ENCODE data around the gene CHI3L2. TPM values are rescaled to one million over a fixed set of nuclear protein-coding genes. Genes with fewer than 3 reads are reported as not detected.

CHI3L2 gene
- total RNA-seq, 4 donors from 2014 or later, result 0.42 to 13.1 (median 4.7) TPM; not detected in 1

DNA sequence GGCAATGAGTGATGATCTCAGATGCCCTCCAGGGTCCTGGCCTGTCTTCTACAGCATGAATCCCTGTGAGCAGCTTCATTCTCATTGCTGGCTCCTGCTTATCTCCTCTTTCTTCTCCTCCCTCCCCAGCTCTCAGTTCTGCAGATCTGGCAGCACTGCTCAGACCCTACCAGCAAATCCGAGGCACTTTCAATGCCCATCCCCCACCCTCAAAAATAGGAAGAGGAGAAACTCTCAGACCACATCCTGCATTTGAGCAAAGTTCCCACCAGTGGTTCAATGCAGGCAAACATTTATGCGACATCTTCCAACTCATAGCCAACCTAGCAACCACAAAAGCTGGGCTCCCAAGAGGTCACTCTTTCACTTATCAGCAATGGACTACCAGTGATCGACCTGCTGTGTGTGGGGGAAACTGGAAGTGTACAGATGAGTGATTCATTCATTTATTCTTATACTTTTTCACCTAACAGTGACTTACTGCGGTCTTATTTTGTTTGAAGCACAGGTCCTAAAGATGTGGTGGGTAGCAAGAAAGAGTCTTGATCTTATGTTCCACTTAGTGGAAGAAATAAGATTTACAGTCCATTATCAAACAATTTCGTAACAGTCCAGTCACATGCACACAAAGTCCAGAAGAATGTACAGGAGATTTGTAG lies 5.8 kb upstream of the CHI3L2 start:
- TF ChIP-seq POLR2AphosphoS5 (IDR thresholded peaks at IDR 0.05) (no peak), EP300 (IDR thresholded peaks at IDR 0.05) (no peak)
- TF ChIP-seq, protein P1, sequence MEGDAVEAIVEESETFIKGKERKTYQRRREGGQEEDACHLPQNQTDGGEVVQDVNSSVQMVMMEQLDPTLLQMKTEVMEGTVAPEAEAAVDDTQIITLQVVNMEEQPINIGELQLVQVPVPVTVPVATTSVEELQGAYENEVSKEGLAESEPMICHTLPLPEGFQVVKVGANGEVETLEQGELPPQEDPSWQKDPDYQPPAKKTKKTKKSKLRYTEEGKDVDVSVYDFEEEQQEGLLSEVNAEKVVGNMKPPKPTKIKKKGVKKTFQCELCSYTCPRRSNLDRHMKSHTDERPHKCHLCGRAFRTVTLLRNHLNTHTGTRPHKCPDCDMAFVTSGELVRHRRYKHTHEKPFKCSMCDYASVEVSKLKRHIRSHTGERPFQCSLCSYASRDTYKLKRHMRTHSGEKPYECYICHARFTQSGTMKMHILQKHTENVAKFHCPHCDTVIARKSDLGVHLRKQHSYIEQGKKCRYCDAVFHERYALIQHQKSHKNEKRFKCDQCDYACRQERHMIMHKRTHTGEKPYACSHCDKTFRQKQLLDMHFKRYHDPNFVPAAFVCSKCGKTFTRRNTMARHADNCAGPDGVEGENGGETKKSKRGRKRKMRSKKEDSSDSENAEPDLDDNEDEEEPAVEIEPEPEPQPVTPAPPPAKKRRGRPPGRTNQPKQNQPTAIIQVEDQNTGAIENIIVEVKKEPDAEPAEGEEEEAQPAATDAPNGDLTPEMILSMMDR (IDR thresholded peaks at IDR 0.05), result no peak
- Histone ChIP-seq H3K4me3 (no peak overlapping the region), H3K9me3 (no peaks in the 10 kb centered on the region), H3K27ac (no peak overlapping the region), H3K36me3 (no peaks in the 10 kb centered on the region), H3K27me3 (no peaks in the 10 kb centered on the region), H3K4me1 (peaks cover 0 to 11% (median 0%) of the 10 kb centered on the region in 3 donors)
- WGBS, 2 donors (ENCODE audit: low coverage in 1 of 2), result 44 to 78% methylated on average over 5 of the region's 5 CpGs
- no peak for ATAC-seq

DNA sequence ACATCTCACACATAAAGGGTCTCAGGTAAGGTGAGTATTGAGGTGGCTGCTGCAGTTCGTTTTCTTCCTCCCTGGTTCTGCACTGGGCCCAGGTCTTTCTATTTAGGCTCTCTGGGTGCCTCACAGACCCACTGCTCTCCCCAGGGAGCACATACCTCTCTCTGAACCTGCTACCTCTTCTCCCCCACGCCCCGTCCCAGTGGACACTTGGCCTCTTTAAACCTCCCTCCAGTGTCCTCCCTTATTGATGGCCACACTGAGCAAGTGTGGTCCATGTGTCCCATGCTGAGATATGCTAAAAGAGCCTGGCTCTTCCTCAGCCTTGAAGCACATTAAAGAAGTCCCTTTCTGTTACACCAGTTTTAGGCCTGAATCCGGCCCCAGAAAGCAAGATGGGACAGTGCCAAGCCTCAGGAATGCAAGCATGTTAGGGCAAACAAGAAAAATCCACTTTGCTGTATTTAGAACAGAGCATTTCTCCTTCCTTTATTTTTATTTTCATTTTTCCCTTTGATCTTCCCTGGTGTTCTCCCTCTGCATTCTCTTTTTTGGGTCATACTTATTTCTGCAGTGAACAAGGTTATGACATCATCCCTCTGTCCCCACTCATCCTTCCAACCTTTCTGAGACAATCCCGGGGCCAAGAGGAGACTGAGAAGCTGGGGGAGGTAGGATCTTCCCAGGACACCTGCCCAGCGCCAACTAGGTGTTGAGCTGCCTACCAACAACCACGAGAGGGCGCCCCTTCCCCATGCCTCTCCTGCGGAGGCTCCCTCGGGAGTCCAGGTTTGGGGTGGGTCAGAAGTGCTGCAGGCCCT lies 5.0 kb upstream of the CHI3L2 start:
- no peak overlapping the region for H3K27ac ChIP-seq
- TF ChIP-seq EP300 (IDR thresholded peaks at IDR 0.05), result no peak
- TF ChIP-seq, protein P1 (IDR thresholded peaks at IDR 0.05), result peak; percentile 66 to 96 (median 84)
- no peaks in the 10 kb centered on the region for H3K9me3 ChIP-seq
- ATAC-seq, result peak; percentile 80
- no peaks in the 10 kb centered on the region for H3K27me3 ChIP-seq
- WGBS, 2 donors (ENCODE audit: low coverage in 1 of 2), result 26 to 51% methylated on average over 3 to 9 of the region's 10 CpGs
- H3K4me1 ChIP-seq, result peaks cover 0 to 15% (median 0%) of the 10 kb centered on the region in 3 donors
- no peaks in the 10 kb centered on the region for H3K36me3 ChIP-seq
- no peak overlapping the region for H3K4me3 ChIP-seq

DNA sequence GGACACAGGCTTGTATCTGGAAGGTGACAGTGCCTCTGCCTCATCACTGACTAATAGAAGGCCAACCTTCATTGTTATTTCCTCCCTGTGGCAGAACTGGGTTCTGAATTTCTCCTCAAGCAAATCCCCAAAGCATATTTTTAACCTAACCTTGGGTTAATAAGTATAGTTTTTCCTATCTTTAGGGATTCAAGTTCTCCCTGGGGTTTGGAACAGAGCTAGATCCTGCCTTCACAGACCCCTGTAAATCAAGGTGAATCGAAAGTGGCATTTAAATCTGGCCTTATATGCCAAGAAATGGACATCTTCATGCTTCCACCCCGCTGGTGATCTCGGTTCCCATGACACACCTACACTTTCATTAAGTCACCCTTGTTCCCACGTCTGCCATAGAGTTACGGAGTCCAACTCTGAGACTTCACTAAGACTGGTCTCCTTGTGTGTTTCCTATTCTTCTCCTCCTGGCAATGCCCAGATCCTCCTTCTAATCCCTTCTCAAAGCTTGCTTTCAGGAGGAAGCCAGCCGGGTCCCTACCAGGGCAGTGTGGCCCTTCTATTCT lies 4.3 kb upstream of the CHI3L2 start:
- TF ChIP-seq POLR2A (IDR thresholded peaks at IDR 0.05), result no peak
- TF ChIP-seq EP300 (IDR thresholded peaks at IDR 0.05), result no peak
- no peak for TF ChIP-seq POLR2AphosphoS5 (IDR thresholded peaks at IDR 0.05)
- TF ChIP-seq, protein P1 (IDR thresholded peaks at IDR 0.05), result peak in 1 of 4 experiments; percentile 3
- no peak for ATAC-seq
- Histone ChIP-seq H3K4me3 (no peak overlapping the region), H3K27me3 (no peaks in the 10 kb centered on the region), H3K4me1 (peaks cover 0 to 22% (median 0%) of the 10 kb centered on the region in 3 donors), H3K27ac (no peak overlapping the region), H3K36me3 (no peaks in the 10 kb centered on the region), H3K9me3 (no peaks in the 10 kb centered on the region)
- WGBS, 2 donors (ENCODE audit: low coverage in 1 of 2), result 60 to 81% methylated on average over 5 to 6 of the region's 6 CpGs

DNA sequence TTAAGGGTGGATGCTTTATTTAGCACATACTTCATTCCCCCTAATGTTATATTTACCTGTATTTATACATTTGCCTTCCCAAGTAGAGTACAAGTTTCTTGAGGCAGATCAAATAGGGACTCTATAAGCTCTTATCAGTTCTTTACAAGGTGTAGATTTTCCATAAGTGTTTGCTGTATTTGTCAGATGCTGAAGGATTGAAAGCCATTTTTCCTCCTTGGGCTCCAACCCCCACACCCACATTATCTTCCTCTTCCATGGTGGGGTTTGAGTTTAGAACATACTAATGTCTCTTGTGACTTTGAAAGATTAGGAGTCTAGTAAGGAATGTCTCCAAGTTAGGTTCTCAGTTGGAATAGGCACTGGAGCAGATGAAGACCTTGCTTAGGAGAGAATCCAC lies 2.4 kb upstream of the CHI3L2 start:
- TF ChIP-seq EP300 (IDR thresholded peaks at IDR 0.05) (no peak), POLR2A (IDR thresholded peaks at IDR 0.05) (no peak), POLR2AphosphoS5 (IDR thresholded peaks at IDR 0.05) (no peak)
- TF ChIP-seq, protein P1 (IDR thresholded peaks at IDR 0.05), result no peak
- Histone ChIP-seq H3K4me3 (no peak overlapping the region), H3K27me3 (no peaks in the 10 kb centered on the region), H3K36me3 (no peaks in the 10 kb centered on the region), H3K4me1 (peaks cover 0 to 28% (median 0%) of the 10 kb centered on the region in 3 donors), H3K9me3 (no peaks in the 10 kb centered on the region), H3K27ac (no peak overlapping the region)
- ATAC-seq, result no peak

Data from gastroesophageal sphincter (tissue), 4 donors.